Mammary epithelial cell (primary cell): ENCODE measurements around the gene EPN3.

Experiments used
- EZH2 ChIP-seq: IDR thresholded peaks from 2 replicates; pipeline ENCODE4 v1.6.1; 2012; ENCODE audit warnings: low read length, inconsistent platforms, borderline replicate concordance
- TF ChIP-seq, protein P1 (sequence below), 2 donors: IDR thresholded peaks in 1 of 2; conservative IDR thresholded peaks in 1 of 2; 2 replicates each; pipeline ENCODE4 v1.5.1; 2011 to 2012; ENCODE audit warnings: inconsistent platforms in 2 of 2, low read length in 2 of 2, mild to moderate bottlenecking in 2 of 2, control low read depth in 1 of 2, low read depth in 1 of 2; ENCODE audit not compliant: insufficient read depth in 1 of 2; ENCODE audit errors: extremely low read depth in 1 of 2

DNA sequence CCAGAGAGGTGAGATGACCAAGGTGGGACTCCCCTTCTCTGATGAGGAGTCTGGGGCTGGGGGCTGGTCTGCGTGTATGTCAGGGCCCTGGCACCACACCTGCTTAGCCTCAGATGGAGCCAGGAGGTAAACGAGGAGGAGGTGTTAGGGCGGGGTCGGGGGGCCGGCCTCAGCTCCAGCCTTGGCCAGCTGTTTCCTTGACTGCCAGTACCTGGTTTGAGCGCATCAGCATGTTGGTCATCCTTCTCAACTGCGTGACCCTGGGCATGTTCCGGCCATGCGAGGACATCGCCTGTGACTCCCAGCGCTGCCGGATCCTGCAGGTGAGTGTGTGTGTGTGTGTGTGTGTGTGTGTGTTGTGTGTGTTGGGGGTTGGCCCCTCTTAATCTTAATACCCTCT, 36.1 kb downstream of the EPN3 start:
- TF ChIP-seq, protein P1, sequence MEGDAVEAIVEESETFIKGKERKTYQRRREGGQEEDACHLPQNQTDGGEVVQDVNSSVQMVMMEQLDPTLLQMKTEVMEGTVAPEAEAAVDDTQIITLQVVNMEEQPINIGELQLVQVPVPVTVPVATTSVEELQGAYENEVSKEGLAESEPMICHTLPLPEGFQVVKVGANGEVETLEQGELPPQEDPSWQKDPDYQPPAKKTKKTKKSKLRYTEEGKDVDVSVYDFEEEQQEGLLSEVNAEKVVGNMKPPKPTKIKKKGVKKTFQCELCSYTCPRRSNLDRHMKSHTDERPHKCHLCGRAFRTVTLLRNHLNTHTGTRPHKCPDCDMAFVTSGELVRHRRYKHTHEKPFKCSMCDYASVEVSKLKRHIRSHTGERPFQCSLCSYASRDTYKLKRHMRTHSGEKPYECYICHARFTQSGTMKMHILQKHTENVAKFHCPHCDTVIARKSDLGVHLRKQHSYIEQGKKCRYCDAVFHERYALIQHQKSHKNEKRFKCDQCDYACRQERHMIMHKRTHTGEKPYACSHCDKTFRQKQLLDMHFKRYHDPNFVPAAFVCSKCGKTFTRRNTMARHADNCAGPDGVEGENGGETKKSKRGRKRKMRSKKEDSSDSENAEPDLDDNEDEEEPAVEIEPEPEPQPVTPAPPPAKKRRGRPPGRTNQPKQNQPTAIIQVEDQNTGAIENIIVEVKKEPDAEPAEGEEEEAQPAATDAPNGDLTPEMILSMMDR (conservative IDR thresholded peaks at IDR 0.05 in 1 of 2, IDR thresholded peaks at IDR 0.05 in 1 of 2; ENCODE audit: extremely low read depth in 1 of 2, insufficient read depth in 1 of 2, low read depth in 1 of 2, low read length in 2 of 2) = no peak
- no peak for TF ChIP-seq EZH2
